DMS79 treated with DMSO at 0.1 percent for 48 hours (cell line): Measurements from ENCODE around the gene OR51T1.

Source experiments
- DNase-seq: peaks from one replicate; lab custom pipeline; 2025; lab: John Stamatoyannopoulos, UW

Gene OR51T1

DNA sequence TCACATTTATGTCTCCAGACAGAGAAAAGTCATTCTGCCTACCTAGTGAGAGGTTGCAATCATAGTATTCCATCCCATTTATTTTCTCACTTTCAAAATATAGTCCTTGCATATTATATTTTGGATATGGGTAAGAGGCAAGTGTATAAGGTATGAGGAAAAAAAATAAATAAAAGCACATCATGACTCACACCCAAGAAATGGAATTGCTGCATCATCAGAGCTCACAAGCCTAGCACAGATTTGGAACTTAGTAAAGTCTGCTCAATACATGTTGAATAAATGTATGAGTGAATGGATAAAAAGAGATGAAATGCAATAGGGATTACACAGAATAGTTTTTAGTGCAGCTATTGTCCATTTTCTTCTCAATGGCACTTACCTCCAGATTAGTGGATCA, 44.9 kb downstream of the OR51T1 start:
- DNase-seq = no peak
